ENCODE data around the gene ATG3. TPM values are rescaled to one million over a fixed set of nuclear protein-coding genes. Genes with fewer than 3 reads are reported as not detected.

ATG3 gene
- total and polyA plus RNA-seq, 4 donors: 28.6 to 51.1 (median 37.4) TPM

GRCh38 chr3:112594856-112595255 is 33.1 kb upstream of the ATG3 start:
- Histone ChIP-seq H3K36me3 (ENCODE audit: control insufficient read depth in 4 of 4, insufficient read depth in 3 of 4, low read depth in 1 of 4, low read length in 3 of 4) (peaks cover 0 to 22% (median 2%) of the 10 kb centered on the region in 4 donors), H3K9me3 (ENCODE audit: control insufficient read depth in 4 of 4, low read length in 3 of 4) (no peaks in the 10 kb centered on the region), H3K9ac (ENCODE audit: low read depth in 1 of 2, low read length in 2 of 2) (no peak overlapping the region), H3K27me3 (ENCODE audit: control insufficient read depth in 4 of 4, insufficient read depth in 4 of 4, low read length in 3 of 4) (no peaks in the 10 kb centered on the region), H3K4me3 (ENCODE audit: low read depth in 1 of 3, low read length in 3 of 3) (no peak overlapping the region), H3K4me1 (ENCODE audit: control insufficient read depth in 4 of 4, insufficient read depth in 4 of 4, low read length in 3 of 4) (no peaks in the 10 kb centered on the region), H3K27ac (ENCODE audit: low read depth in 1 of 2, low read length in 2 of 2) (no peak overlapping the region)
- DNase-seq (ENCODE audit: low spot score): no peak
- no peak for TF ChIP-seq FOXA1 (IDR thresholded peaks at IDR 0.05)
- TF ChIP-seq RXRA (IDR thresholded peaks at IDR 0.05): no peak
- TF ChIP-seq NR2F2 (IDR thresholded peaks at IDR 0.05): no peak
- no peak for TF ChIP-seq SP1 (IDR thresholded peaks at IDR 0.05)
- TF ChIP-seq FOXA2 (IDR thresholded peaks at IDR 0.05): no peak
- no peak for TF ChIP-seq EGR1 (IDR thresholded peaks at IDR 0.05; ENCODE audit: low read depth in 2 of 2)
- no peak for TF ChIP-seq JUND (IDR thresholded peaks at IDR 0.05)
- WGBS: 96% methylated on average over 2 of the region's 2 CpGs

- no peak for TF ChIP-seq RAD21 (IDR thresholded peaks at IDR 0.05)
- TF ChIP-seq CTCF (IDR thresholded peaks at IDR 0.05; ENCODE audit: low read depth, low read length, missing input control): no peak
- no peak for TF ChIP-seq NR2F2 (IDR thresholded peaks at IDR 0.05)
- no peak for TF ChIP-seq ATF3 (IDR thresholded peaks at IDR 0.05)
- TF ChIP-seq SP1 (IDR thresholded peaks at IDR 0.05): no peak
- TF ChIP-seq HNF4A (conservative IDR thresholded peaks at IDR 0.05): no peak
- no peak for TF ChIP-seq FOXA1 (IDR thresholded peaks at IDR 0.05)
- no peak for TF ChIP-seq MAX (IDR thresholded peaks at IDR 0.05)
- TF ChIP-seq ZBTB33 (IDR thresholded peaks at IDR 0.05): no peak
- TF ChIP-seq JUND (IDR thresholded peaks at IDR 0.05): no peak
- TF ChIP-seq HNF4G (IDR thresholded peaks at IDR 0.05): no peak
- no peak for TF ChIP-seq EGR1 (IDR thresholded peaks at IDR 0.05; ENCODE audit: low read depth in 2 of 2)
- no peak for TF ChIP-seq YY1 (IDR thresholded peaks at IDR 0.05)
- TF ChIP-seq TAF1 (conservative IDR thresholded peaks at IDR 0.05): no peak
- no peak for TF ChIP-seq RXRA (IDR thresholded peaks at IDR 0.05)
- no peak for TF ChIP-seq REST (IDR thresholded peaks at IDR 0.05)
- TF ChIP-seq FOXA2 (IDR thresholded peaks at IDR 0.05): no peak
- no peak for TF ChIP-seq GABPA (IDR thresholded peaks at IDR 0.05 in 1 of 2, conservative IDR thresholded peaks at IDR 0.05 in 1 of 2)
- H3K9me3 ChIP-seq (ENCODE audit: control insufficient read depth in 4 of 4, low read length in 3 of 4): no peaks in the 10 kb centered on the region
- no peak overlapping the region for H3K9ac ChIP-seq (ENCODE audit: low read depth in 1 of 2, low read length in 2 of 2)
- H3K27me3 ChIP-seq (ENCODE audit: control insufficient read depth in 4 of 4, insufficient read depth in 4 of 4, low read length in 3 of 4): no peaks in the 10 kb centered on the region
- no peaks in the 10 kb centered on the region for H3K4me1 ChIP-seq (ENCODE audit: control insufficient read depth in 4 of 4, insufficient read depth in 4 of 4, low read length in 3 of 4)
- DNase-seq (ENCODE audit: low spot score): no peak
- peaks cover 0 to 22% (median 2%) of the 10 kb centered on the region in 4 donors for H3K36me3 ChIP-seq (ENCODE audit: control insufficient read depth in 4 of 4, insufficient read depth in 3 of 4, low read depth in 1 of 4, low read length in 3 of 4)
- H3K4me3 ChIP-seq (ENCODE audit: low read depth in 1 of 3, low read length in 3 of 3): no peak overlapping the region
- H3K27ac ChIP-seq (ENCODE audit: low read depth in 1 of 2, low read length in 2 of 2): no peak overlapping the region
These were observed 31.5 kb upstream of the ATG3 start for GRCh38 chr3:112593258-112593657.

Data from liver (tissue), 9 donors.